NT2/D1 (cell line): Measurements from ENCODE around the gene PATE1.

Experiments
- SUZ12 ChIP-seq: IDR thresholded peaks from 2 replicates; pipeline ENCODE4 v1.6.1; 2011; ENCODE audit not compliant: insufficient read length, insufficient read depth; ENCODE audit errors: extremely low read depth
- YY1 ChIP-seq: IDR thresholded peaks from 2 replicates; pipeline ENCODE4 v1.6.1; 2011; ENCODE audit not compliant: insufficient read length, insufficient read depth

DNA sequence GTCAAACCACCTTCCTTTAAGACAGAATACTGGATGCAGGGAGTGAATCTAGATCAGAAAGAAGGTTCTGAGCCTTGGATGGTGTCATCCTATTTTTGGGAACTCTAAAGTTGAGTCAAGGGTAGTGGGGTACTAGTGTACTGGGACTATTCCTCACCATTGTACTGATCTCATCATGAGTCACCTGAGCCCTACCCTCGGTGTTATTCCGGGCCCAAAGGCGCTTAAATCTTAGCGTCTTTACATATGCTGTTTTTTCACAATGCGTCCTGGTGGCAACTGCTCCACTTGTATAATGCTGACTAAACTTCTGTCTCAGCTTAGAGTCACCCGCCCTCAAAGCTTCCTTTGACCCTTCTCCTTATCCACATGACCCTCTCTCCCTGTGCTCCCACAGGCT is 25.3 kb upstream of the PATE1 start:
- TF ChIP-seq YY1 (no peak), SUZ12 (no peak)
